IMR-90 (cell line): ENCODE measurements around the gene VPS33A. TPM values are rescaled to one million over a fixed set of nuclear protein-coding genes. Genes with fewer than 3 reads are reported as not detected.

ENCODE experiments used
- ATAC-seq: fragments of 200-7000 bp; cut with Tn5 transposase; 2 replicates; pipeline ENCODE4 v1.9.1; 2020; ENCODE audit warnings: low read depth, mild to moderate bottlenecking, moderate library complexity
- BruUV-seq: library from RNA; stranded (reverse); fragments of 400-500 nt; replicated peaks from 2 replicates; lab custom pipeline; 2021; lab: Mats Ljungman, UMichigan
- CTCF ChIA-PET: fragments of 300-600 bp; formaldehyde crosslinking; extraction: SDS; loops from one replicate; lab custom pipeline; 2021; ENCODE audit warnings: antibody characterized with exemption; lab: Yijun Ruan, JAX
- POLR2A ChIA-PET: fragments of 300-600 bp; sonication (Branson Sonifier 250); formaldehyde crosslinking; loops from one replicate; lab custom pipeline; 2022; ENCODE audit warnings: antibody characterized with exemption; ENCODE audit not compliant: unreplicated experiment; lab: Charles Lee
- DNase-seq: peaks from one replicate; pipeline ENCODE4 v3.0.0; 2013
- H2AFZ ChIP-seq: replicated peaks from 2 replicates; pipeline ENCODE3; 2013; ENCODE audit warnings: low read length, mild to moderate bottlenecking; ENCODE audit not compliant: poor library complexity
- H2AK5ac ChIP-seq: 2 replicates; pipeline ENCODE4 v1.6.1; 2013; ENCODE audit warnings: low read depth, low read length, inconsistent platforms
- H2AK9ac ChIP-seq: replicated peaks from 2 replicates; pipeline ENCODE3; 2013; ENCODE audit warnings: mild to moderate bottlenecking, low read depth, low read length, moderate library complexity; ENCODE audit not compliant: poor library complexity
- H2BK120ac ChIP-seq: 2 replicates; pipeline ENCODE4 v1.6.1; 2013; ENCODE audit warnings: low read depth, low read length, inconsistent platforms
- H2BK15ac ChIP-seq: 3 replicates; pipeline ENCODE4 v1.6.1; 2013; ENCODE audit warnings: low read depth, low read length, inconsistent platforms
- H2BK20ac ChIP-seq: 2 replicates; pipeline ENCODE4 v1.6.1; 2013; ENCODE audit warnings: low read depth, mild to moderate bottlenecking, inconsistent platforms, low read length, moderate library complexity
- H2BK5ac ChIP-seq: 2 replicates; pipeline ENCODE4 v1.6.1; 2013; ENCODE audit warnings: mild to moderate bottlenecking, low read depth, low read length, inconsistent platforms; ENCODE audit not compliant: poor library complexity, severe bottlenecking
- H3K14ac ChIP-seq: replicated peaks from 2 replicates; pipeline ENCODE4 v1.6.1; 2013; ENCODE audit warnings: low read depth, low read length, inconsistent platforms
- H3K18ac ChIP-seq: 2 replicates; pipeline ENCODE4 v1.6.1; 2013; ENCODE audit warnings: low read depth, low read length, control low read depth
- H3K23ac ChIP-seq: 2 replicates; pipeline ENCODE4 v1.6.1; 2013; ENCODE audit warnings: low read depth, low read length, inconsistent platforms
- H3K27ac ChIP-seq: 2 replicates; pipeline ENCODE4 v1.5.1; 2013; ENCODE audit warnings: mild to moderate bottlenecking, control low read depth, low read length; ENCODE audit not compliant: insufficient read depth
- H3K27me3 ChIP-seq: 2 replicates; pipeline ENCODE4 v1.6.1; 2013; ENCODE audit warnings: low read length; ENCODE audit not compliant: control insufficient read depth, insufficient read depth
- H3K36me3 ChIP-seq: 2 replicates; pipeline ENCODE4 v1.6.1; 2013; ENCODE audit warnings: low read length, mixed read lengths; ENCODE audit not compliant: control insufficient read depth, insufficient read depth
- H3K4ac ChIP-seq: 2 replicates; pipeline ENCODE4 v1.6.1; 2013; ENCODE audit warnings: low read depth, low read length, inconsistent platforms
- H3K4me1 ChIP-seq: 2 replicates; pipeline ENCODE4 v1.6.1; 2013; ENCODE audit warnings: low read length, mixed read lengths; ENCODE audit not compliant: control insufficient read depth, insufficient read depth
- H3K4me2 ChIP-seq: 2 replicates; pipeline ENCODE4 v1.6.1; 2013; ENCODE audit warnings: low read depth, mild to moderate bottlenecking, control low read depth, low read length, moderate library complexity
- H3K4me3 ChIP-seq: 2 replicates; pipeline ENCODE4 v1.5.1; 2013; ENCODE audit warnings: low read depth, mild to moderate bottlenecking, control low read depth, low read length, moderate library complexity; ENCODE audit not compliant: insufficient read depth
- H3K56ac ChIP-seq: 2 replicates; pipeline ENCODE4 v1.6.1; 2013; ENCODE audit warnings: low read length, inconsistent platforms; ENCODE audit not compliant: insufficient read depth; ENCODE audit errors: extremely low read depth
- H3K79me1 ChIP-seq, 2 experiments: 2 replicates each; pipeline ENCODE4 v1.6.1; 2013; ENCODE audit warnings: low read length in 2 of 2, inconsistent platforms in 1 of 2, low read depth in 1 of 2
- H3K9ac ChIP-seq: 2 replicates; pipeline ENCODE4 v1.6.1; 2013; ENCODE audit warnings: low read depth, low read length, control low read depth
- H3K9me1 ChIP-seq: 2 replicates; pipeline ENCODE4 v1.6.1; 2013; ENCODE audit warnings: low read length, inconsistent platforms; ENCODE audit not compliant: insufficient read depth
- H3K9me3 ChIP-seq: 2 replicates; pipeline ENCODE4 v1.6.1; 2013; ENCODE audit warnings: low read length; ENCODE audit not compliant: control insufficient read depth, insufficient read depth
- H4K20me1 ChIP-seq: 2 replicates; pipeline ENCODE4 v1.6.1; 2013; ENCODE audit warnings: low read length, inconsistent platforms; ENCODE audit not compliant: insufficient read depth
- H4K5ac ChIP-seq: 2 replicates; pipeline ENCODE4 v1.6.1; 2013; ENCODE audit warnings: mild to moderate bottlenecking, low read depth, low read length, control low read depth
- H4K8ac ChIP-seq, 2 experiments: 2 replicates each; pipeline ENCODE4 v1.6.1; 2013; ENCODE audit warnings: low read depth in 2 of 2, low read length in 2 of 2, control low read depth in 1 of 2, inconsistent platforms in 1 of 2
- H4K91ac ChIP-seq: 2 replicates; pipeline ENCODE4 v1.6.1; 2013; ENCODE audit warnings: low read depth, low read length, inconsistent platforms; ENCODE audit not compliant: insufficient read depth
- BHLHE40 ChIP-seq: fragments of 150-350 bp; IDR thresholded peaks from 2 replicates; pipeline ENCODE4 v1.6.1; 2016; ENCODE audit warnings: mild to moderate bottlenecking, low read depth, low read length
- CEBPB ChIP-seq: IDR thresholded peaks from 2 replicates; pipeline ENCODE4 v1.6.1; 2012; ENCODE audit warnings: low read depth, low read length, improper control_type of control experiment
- CHD1 ChIP-seq: IDR thresholded peaks from 2 replicates; pipeline ENCODE4 v1.6.1; 2012; ENCODE audit warnings: low read depth, low read length, improper control_type of control experiment
- CTCF ChIP-seq: conservative IDR thresholded peaks from 2 replicates; pipeline ENCODE4 v1.5.1; 2012; ENCODE audit warnings: mild to moderate bottlenecking, low read depth, low read length, improper control_type of control experiment
- ELK1 ChIP-seq: fragments of 150-350 bp; IDR thresholded peaks from 2 replicates; pipeline ENCODE4 v1.6.1; 2016; ENCODE audit warnings: low read depth, mild to moderate bottlenecking, low read length, moderate library complexity, borderline replicate concordance
- FOS ChIP-seq: fragments of 150-350 bp; IDR thresholded peaks from 2 replicates; pipeline ENCODE4 v1.6.1; 2016; ENCODE audit warnings: low read depth, low read length
- MAFK ChIP-seq: IDR thresholded peaks from 2 replicates; pipeline ENCODE4 v1.6.1; 2012; ENCODE audit warnings: low read depth, low read length, improper control_type of control experiment
- MAZ ChIP-seq: IDR thresholded peaks from 2 replicates; pipeline ENCODE4 v1.6.1; 2012; ENCODE audit warnings: low read depth, mild to moderate bottlenecking, low read length, improper control_type of control experiment, moderate library complexity, borderline replicate concordance
- MXI1 ChIP-seq: IDR thresholded peaks from 2 replicates; pipeline ENCODE4 v1.6.1; 2012; ENCODE audit warnings: low read depth, mild to moderate bottlenecking, low read length, moderate library complexity, borderline replicate concordance
- NFE2L2 ChIP-seq: fragments of 150-350 bp; IDR thresholded peaks from 2 replicates; pipeline ENCODE4 v1.6.1; 2016; ENCODE audit warnings: low read depth, mild to moderate bottlenecking, low read length
- POLR2A ChIP-seq: IDR thresholded peaks from 2 replicates; pipeline ENCODE4 v1.6.1; 2012; ENCODE audit warnings: mild to moderate bottlenecking, low read depth, low read length
- RAD21 ChIP-seq: IDR thresholded peaks from 2 replicates; pipeline ENCODE4 v1.6.1; 2012; ENCODE audit warnings: low read length, improper control_type of control experiment
- RCOR1 ChIP-seq: IDR thresholded peaks from 2 replicates; pipeline ENCODE4 v1.6.1; 2012; ENCODE audit warnings: mild to moderate bottlenecking, low read length, improper control_type of control experiment; ENCODE audit not compliant: insufficient replicate concordance
- RFX5 ChIP-seq: IDR thresholded peaks from 2 replicates; pipeline ENCODE4 v1.8.0; 2012; ENCODE audit warnings: low read depth, mild to moderate bottlenecking, low read length, moderate library complexity
- SMC3 ChIP-seq: fragments of 150-350 bp; IDR thresholded peaks from 2 replicates; pipeline ENCODE4 v1.6.1; 2016; ENCODE audit warnings: low read depth, mild to moderate bottlenecking, antibody characterized with exemption, low read length, moderate library complexity
- USF2 ChIP-seq: fragments of 150-350 bp; IDR thresholded peaks from 2 replicates; pipeline ENCODE4 v1.6.1; 2017; ENCODE audit warnings: mild to moderate bottlenecking, antibody characterized with exemption, low read length, low read depth
- WGBS, 2 experiments: methylation state at CpG; one replicate each; pipeline versions ENCODE4 v1.1.5 to v1.1.7; 2013; ENCODE audit warnings: missing lambda C conversion rate in 2 of 2; ENCODE audit not compliant: insufficient read length in 1 of 2; ENCODE audit errors: extremely low coverage in 2 of 2; 5-methylcytosine and 5-hydroxymethylcytosine counted together
- dilution Hi-C: fragments of 300-500 bp; cut with HindIII; formaldehyde crosslinking; loops from one replicate; pipeline ENCODE4 v1.14.3; 2018; ENCODE audit warnings: low sequenced_read_pairs; ENCODE audit not compliant: unreplicated experiment
- in situ Hi-C: fragments of 300-500 bp; cut with MboI; formaldehyde crosslinking; loops from 3 replicates; pipeline ENCODE4 v1.14.3; 2019; ENCODE audit warnings: low sequenced_read_pairs, inconsistent platforms, mixed read lengths
- intact Hi-C: fragments of 100-400 bp; cut with micrococcal nuclease; formaldehyde crosslinking; loops from 2 replicates; pipeline ENCODE4 v1.10.0; 2022
- polyA plus RNA-seq, 3 experiments: library from polyadenylated mRNA; depleted of rRNA; stranded (reverse); fragments of >200 nt; gene quantifications; 2 replicates each; pipeline ENCODE4 v1.2.3, GENCODE V29; 2012; ENCODE audit warnings: low replicate concordance in 1 of 3
- total RNA-seq: library from RNA; depleted of rRNA; stranded (reverse); fragments of >200 nt; gene quantifications from 2 replicates; pipeline ENCODE4 v1.2.3, GENCODE V29; 2012

The VPS33A gene
- total and polyA plus RNA-seq, 2 of the 4 experiments (the other 2 are of a cell fraction), result 14.0 to 20.3 TPM

- Histone ChIP-seq H3K23ac (no peak overlapping the region), H3K18ac (no peak overlapping the region), H3K36me3 (peaks cover 5% of the 10 kb centered on the region), H3K14ac (no peak overlapping the region), H4K91ac (no peak overlapping the region), H4K8ac (no peak overlapping the region), H2AK5ac (no peak overlapping the region), H3K9me3 (no peaks in the 10 kb centered on the region), H3K79me1 (no peaks in the 10 kb centered on the region), H2BK120ac (no peak overlapping the region), H3K4ac (no peak overlapping the region), H2BK5ac (no peak overlapping the region), H3K4me2 (no peak overlapping the region), H2BK15ac (no peak overlapping the region), H3K27me3 (peaks cover 22% of the 10 kb centered on the region), H3K9me1 (peaks cover 4% of the 10 kb centered on the region; the same call in 1 of the 2 replicates), H2AK9ac (no peak overlapping the region), H2BK20ac (no peak overlapping the region), H3K27ac (no peak overlapping the region), H3K4me3 (no peak overlapping the region), H3K56ac (no peak overlapping the region), H3K4me1 (peaks cover 4% of the 10 kb centered on the region), H3K9ac (no peak overlapping the region), H4K5ac (no peak overlapping the region), H4K20me1 (peaks cover 14% of the 10 kb centered on the region), H2AFZ (no peak overlapping the region)
- CTCF ChIA-PET, result no interaction called here
- TF ChIP-seq ELK1 (no peak), NFE2L2 (no peak), RAD21 (no peak), MAFK (no peak), FOS (no peak), MAZ (no peak), CEBPB (no peak), SMC3 (no peak), MXI1 (no peak), RCOR1 (no peak), CTCF (no peak), RFX5 (no peak), USF2 (no peak), CHD1 (no peak), BHLHE40 (no peak), POLR2A (no peak)
- ATAC-seq (no peak), DNase-seq (no peak)
- in situ Hi-C loops, result no loop called here
- POLR2A ChIA-PET, result interaction anchor here (0.6 kb wide), 1 partner anchor 237 kb away, joined by 6 read pairs; no protein-coding TSS in a partner anchor
- dilution Hi-C loops, result no loop called here
- WGBS, 2 experiments, result 100% methylated on average over 3 of the region's 6 CpGs; no CpG with 5 or more reads in 1 of the 2 experiments
- intact Hi-C loops, result no loop called here
- no TSS peak for BruUV-seq
Measured at GRCh38 chr12:122202017-122202416, 64.3 kb downstream of the VPS33A start.
